ENCODE results near the gene FBXO21.

The FBXO21 gene

GRCh38 chr12:117189725-117190209 lies 503 bp downstream of the FBXO21 start:
- H3K36me3 ChIP-seq (ENCODE audit: insufficient read depth, low read length) = peaks cover 7% of the 10 kb centered on the region; the same call in 1 of the 2 replicates
- H3K4me2 ChIP-seq (ENCODE audit: low read depth, low read length, poor library complexity, severe bottlenecking) = peak overlapping the region; percentile 89
- H3K79me2 ChIP-seq (ENCODE audit: insufficient read depth, low read length) = peaks cover 41% of the 10 kb centered on the region
- H2AFZ ChIP-seq (ENCODE audit: low read length) = peak overlapping the region; percentile 97
- H3K9me2 ChIP-seq (replicated peaks; ENCODE audit: low read depth, low read length) = no peaks in the 10 kb centered on the region
- H3F3A ChIP-seq (ENCODE audit: low read depth) = no peaks in the 10 kb centered on the region
- peak overlapping the region; percentile 87 for H3K4me3 ChIP-seq (ENCODE audit: low read length, poor library complexity, severe bottlenecking)
- H4K20me1 ChIP-seq (ENCODE audit: insufficient read depth, low read length, poor library complexity, severe bottlenecking) = peaks cover 23% of the 10 kb centered on the region
- peak overlapping the region; percentile 77 for H3K9ac ChIP-seq (ENCODE audit: low read depth, low read length, poor library complexity, severe bottlenecking)
- H3K9me3 ChIP-seq (ENCODE audit: insufficient read depth, low read depth, low read length) = no peaks in the 10 kb centered on the region
- no peak for TF ChIP-seq EZH2phosphoT487 (IDR thresholded peaks at IDR 0.05; ENCODE audit: borderline replicate concordance)
- no peak for TF ChIP-seq CTCF (conservative IDR thresholded peaks at IDR 0.05; ENCODE audit: low read length)
- no peaks in the 10 kb centered on the region for H3K27me3 ChIP-seq (ENCODE audit: insufficient read depth, low read length, poor library complexity, severe bottlenecking)
- peaks cover 27% of the 10 kb centered on the region for H3K4me1 ChIP-seq (ENCODE audit: insufficient read depth, low read length, poor library complexity, severe bottlenecking)

- TF ChIP-seq EZH2phosphoT487 (IDR thresholded peaks at IDR 0.05; ENCODE audit: borderline replicate concordance) (no peak), CTCF (conservative IDR thresholded peaks at IDR 0.05; ENCODE audit: low read length) (no peak)
- Histone ChIP-seq H3F3A (ENCODE audit: low read depth) (no peaks in the 10 kb centered on the region), H3K27me3 (ENCODE audit: insufficient read depth, low read length, poor library complexity, severe bottlenecking) (no peaks in the 10 kb centered on the region), H3K79me2 (ENCODE audit: insufficient read depth, low read length) (peaks cover 41% of the 10 kb centered on the region), H2AFZ (ENCODE audit: low read length) (peak overlapping the region; percentile 97), H3K36me3 (ENCODE audit: insufficient read depth, low read length) (peaks cover 8% of the 10 kb centered on the region; the same call in 1 of the 2 replicates), H3K4me1 (ENCODE audit: insufficient read depth, low read length, poor library complexity, severe bottlenecking) (peaks cover 27% of the 10 kb centered on the region), H3K9ac (ENCODE audit: low read depth, low read length, poor library complexity, severe bottlenecking) (peak overlapping the region; percentile 77), H3K9me3 (ENCODE audit: insufficient read depth, low read depth, low read length) (no peaks in the 10 kb centered on the region), H4K20me1 (ENCODE audit: insufficient read depth, low read length, poor library complexity, severe bottlenecking) (peaks cover 24% of the 10 kb centered on the region), H3K4me2 (ENCODE audit: low read depth, low read length, poor library complexity, severe bottlenecking) (peak overlapping the region; percentile 89), H3K4me3 (ENCODE audit: low read length, poor library complexity, severe bottlenecking) (peak overlapping the region; percentile 87), H3K9me2 (replicated peaks; ENCODE audit: low read depth, low read length) (no peaks in the 10 kb centered on the region)
Measured at GRCh38 chr12:117188961-117189724, 1.1 kb downstream of the FBXO21 start.

- Histone ChIP-seq H3K9ac (ENCODE audit: low read depth, low read length, poor library complexity, severe bottlenecking) (no peak overlapping the region), H4K20me1 (ENCODE audit: insufficient read depth, low read length, poor library complexity, severe bottlenecking) (peaks cover 24% of the 10 kb centered on the region), H2AFZ (ENCODE audit: low read length) (no peak overlapping the region), H3K9me3 (ENCODE audit: insufficient read depth, low read depth, low read length) (no peaks in the 10 kb centered on the region), H3K79me2 (ENCODE audit: insufficient read depth, low read length) (peaks cover 41% of the 10 kb centered on the region), H3K4me3 (ENCODE audit: low read length, poor library complexity, severe bottlenecking) (peak overlapping the region; percentile 87), H3K4me2 (ENCODE audit: low read depth, low read length, poor library complexity, severe bottlenecking) (peak overlapping the region; percentile 89), H3F3A (ENCODE audit: low read depth) (no peaks in the 10 kb centered on the region), H3K4me1 (ENCODE audit: insufficient read depth, low read length, poor library complexity, severe bottlenecking) (peaks cover 27% of the 10 kb centered on the region), H3K9me2 (replicated peaks; ENCODE audit: low read depth, low read length) (no peaks in the 10 kb centered on the region), H3K36me3 (ENCODE audit: insufficient read depth, low read length) (peaks cover 14% of the 10 kb centered on the region; the same call in 1 of the 2 replicates), H3K27me3 (ENCODE audit: insufficient read depth, low read length, poor library complexity, severe bottlenecking) (no peaks in the 10 kb centered on the region)
- TF ChIP-seq EZH2phosphoT487 (IDR thresholded peaks at IDR 0.05; ENCODE audit: borderline replicate concordance) = no peak
- TF ChIP-seq CTCF (conservative IDR thresholded peaks at IDR 0.05; ENCODE audit: low read length) = no peak
Measured at GRCh38 chr12:117188121-117188665, 2.1 kb downstream of the FBXO21 start.

All from Loucy (cell line).